HG02981 (cell line): ENCODE data around the gene ALS2CL.
A peak's percentile ranks its signal among the peaks of the same experiment; 100 is the strongest.

Experiments
- ATAC-seq: cut with Tn5 transposase; IDR thresholded peaks from one replicate; pipeline ENCODE4 v1.9.1; 2021; ENCODE audit warnings: mild to moderate bottlenecking, moderate library complexity; ENCODE audit not compliant: unreplicated experiment

Gene ALS2CL

DNA sequence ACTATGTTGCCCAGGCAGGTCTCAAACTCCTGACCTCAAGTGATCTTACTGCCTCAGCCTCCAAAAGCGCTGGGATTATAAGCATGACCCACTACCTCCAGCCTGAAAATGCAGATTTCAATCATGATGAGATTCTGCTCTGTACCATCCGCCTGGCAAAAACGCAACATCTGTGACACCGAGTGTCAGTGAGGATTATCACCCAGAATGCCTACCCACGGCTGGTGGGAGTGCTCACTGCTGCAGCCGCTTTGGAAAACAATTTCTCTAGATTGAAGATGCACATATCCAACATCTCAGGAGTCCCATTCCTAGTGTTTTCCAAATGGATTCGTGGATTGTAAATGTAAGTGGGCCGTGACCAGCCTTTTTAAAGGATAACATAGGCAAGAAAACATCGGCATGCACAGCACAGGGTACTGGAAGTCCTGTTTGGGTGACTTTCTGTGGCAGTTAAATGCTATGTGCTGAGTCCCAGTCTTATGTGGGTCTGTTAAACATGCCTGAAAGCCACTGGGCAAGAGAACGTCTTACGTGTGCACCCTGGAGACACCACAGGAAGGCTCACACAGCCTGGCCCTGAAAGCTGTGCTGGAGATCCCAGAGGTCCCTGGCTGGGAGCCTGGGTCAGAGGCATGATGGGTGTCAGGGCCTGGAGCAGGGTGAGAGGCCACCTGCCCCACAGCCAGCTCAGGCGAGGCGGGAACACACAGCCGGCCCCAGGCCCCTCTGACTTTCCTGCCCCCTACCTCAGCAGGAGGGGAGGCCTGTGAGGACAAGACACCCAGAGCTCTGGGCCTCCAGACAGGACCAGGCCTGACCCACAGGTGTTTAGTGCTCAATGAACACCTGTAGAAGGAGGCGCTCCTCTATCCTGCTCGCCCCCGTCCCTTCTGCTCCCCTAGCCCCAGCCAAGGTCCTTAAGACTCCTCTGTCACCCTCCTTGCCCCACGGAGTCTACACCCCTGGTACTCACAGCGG is 23.3 kb upstream of the ALS2CL start:
- ATAC-seq, result no peak

DNA sequence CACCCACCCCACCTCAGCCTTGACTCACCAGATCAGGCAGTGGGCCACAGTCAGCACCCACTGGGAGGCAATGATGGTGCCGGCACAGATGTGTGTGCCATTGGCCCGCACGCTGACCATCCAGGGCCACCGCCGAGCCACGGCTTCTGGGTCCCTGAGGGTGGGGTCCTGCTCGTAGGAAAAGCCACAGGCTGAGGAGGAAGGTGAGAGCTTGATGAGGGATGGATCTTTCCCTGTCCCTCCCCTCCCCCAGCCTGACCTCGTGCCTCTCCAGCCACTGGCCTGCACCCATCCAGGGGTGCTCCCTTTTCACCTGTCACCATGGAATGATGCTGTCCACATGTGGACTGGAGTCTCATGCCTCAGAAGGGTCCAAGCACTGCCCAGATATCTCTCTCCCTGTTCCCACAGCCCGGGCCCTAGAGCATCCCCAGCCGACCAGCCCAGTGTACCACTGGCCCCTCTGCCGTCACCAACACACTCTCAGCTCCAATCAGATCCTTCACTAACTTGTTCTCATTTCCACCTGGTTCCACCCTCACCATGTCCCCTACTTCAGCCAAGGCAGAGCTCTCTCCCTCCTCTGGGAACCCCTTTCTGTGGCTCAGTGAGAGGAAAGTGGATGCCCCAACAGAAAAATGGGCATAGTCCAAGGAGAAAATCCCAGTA is 22.2 kb upstream of the ALS2CL start:
- ATAC-seq, result no peak

DNA sequence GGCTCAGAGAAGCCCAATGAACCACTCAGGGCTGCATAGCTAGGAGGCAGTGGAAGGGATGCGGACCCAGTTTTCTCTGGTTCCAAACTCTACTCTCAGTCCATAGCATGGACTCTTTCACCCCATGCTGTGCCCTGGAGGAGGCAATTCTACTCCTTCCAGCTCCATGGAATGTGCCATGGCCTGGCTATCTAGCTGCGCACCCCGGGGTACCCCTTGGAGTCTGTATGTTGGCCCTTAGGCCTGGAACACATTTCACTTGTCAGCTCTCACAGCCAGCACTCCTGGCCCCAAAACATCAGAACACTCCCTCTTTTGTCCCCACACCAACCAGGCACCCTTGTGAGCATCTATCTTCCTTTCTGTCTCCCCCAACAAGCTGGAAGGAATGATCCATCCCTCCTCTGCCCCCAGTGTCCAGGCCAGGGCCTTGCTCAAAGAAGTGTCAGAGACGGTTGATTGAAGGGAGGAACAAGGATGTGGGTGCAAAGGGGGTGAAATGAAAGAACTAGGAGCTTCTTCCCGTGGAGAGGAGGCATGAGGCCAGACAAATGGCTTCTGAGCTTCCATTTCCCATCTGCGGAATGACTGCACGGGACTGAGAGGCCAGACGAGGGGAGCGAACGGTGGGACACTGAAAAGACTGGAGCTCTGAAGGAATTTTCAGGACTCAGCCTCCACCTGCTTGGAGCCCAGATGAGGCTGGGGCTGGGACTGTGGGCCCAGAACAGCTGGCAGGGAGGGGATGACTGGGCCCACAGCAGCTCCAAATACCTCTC is 21.4 kb upstream of the ALS2CL start:
- no peak for ATAC-seq

DNA sequence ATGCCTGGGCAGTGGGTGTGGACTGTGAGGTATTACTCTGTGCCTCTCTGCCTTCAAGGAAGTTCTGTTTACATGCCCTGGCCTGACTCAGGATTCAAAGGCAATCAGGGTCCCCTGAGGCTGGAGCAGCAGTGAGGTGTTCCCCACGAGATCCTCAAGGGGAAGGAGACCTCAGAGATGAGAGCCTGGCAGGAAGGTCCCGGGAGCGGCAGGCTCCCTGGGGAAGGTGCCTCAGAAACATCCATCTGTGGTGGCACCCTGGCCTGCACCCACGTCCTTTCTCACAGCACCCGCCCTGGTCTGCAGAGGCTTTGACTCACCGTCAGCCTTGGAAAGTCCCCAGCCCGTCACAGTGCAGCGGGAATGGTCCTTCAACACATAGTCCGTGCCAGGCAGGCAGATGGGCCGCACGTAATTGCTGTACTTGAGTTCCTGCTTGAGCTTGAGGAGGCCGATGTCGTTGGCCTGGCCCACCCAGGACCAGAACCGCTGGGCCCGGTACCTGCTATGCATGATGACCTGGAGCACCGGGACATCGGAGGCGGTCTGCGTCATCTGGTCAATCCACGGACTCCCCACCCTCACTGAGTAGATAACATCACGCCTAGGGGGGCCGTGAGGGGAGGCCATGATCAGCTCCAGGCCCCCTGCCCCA is 20.5 kb upstream of the ALS2CL start:
- peak; percentile 54 for ATAC-seq

DNA sequence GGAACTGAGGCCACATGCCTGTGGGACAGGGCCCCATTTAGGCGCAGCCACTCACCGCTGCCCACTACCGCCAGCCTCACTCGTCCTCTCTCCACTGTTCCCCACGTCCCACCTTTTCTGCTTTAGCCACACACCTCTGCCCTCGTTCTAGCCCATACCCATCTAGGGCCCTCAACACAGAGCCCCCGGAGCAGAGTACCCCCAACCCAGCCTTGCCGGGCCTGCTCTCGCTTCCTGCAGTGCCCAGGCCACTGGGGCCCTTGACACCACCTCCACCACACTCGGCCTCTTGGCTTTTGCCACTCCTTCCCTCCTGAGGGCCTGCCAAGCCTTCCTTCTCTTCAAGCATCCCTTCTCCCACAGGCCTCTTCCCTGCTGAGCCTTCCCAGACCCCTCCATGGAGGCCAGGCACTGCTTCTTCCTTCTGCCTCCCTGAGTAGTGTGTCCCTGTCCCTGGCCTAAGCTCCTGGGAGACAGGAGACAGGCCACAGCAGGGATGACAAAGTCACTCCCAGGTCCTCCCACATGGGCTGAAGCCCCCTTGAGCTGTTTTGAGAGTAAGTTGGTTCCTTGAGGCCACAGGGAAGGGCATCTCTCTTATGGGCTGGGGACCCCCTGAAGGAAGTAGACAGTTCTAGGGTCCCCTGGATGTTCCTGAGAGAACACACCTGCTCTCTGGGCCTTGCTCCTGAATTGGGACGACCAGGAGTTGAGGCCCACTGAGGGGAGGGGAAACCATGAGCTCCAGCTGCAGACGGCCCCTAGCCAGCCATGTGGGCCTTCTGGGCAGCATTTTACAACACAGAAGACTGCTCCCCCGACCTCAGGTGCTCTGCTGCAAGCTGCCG is 19.8 kb upstream of the ALS2CL start:
- no peak for ATAC-seq

DNA sequence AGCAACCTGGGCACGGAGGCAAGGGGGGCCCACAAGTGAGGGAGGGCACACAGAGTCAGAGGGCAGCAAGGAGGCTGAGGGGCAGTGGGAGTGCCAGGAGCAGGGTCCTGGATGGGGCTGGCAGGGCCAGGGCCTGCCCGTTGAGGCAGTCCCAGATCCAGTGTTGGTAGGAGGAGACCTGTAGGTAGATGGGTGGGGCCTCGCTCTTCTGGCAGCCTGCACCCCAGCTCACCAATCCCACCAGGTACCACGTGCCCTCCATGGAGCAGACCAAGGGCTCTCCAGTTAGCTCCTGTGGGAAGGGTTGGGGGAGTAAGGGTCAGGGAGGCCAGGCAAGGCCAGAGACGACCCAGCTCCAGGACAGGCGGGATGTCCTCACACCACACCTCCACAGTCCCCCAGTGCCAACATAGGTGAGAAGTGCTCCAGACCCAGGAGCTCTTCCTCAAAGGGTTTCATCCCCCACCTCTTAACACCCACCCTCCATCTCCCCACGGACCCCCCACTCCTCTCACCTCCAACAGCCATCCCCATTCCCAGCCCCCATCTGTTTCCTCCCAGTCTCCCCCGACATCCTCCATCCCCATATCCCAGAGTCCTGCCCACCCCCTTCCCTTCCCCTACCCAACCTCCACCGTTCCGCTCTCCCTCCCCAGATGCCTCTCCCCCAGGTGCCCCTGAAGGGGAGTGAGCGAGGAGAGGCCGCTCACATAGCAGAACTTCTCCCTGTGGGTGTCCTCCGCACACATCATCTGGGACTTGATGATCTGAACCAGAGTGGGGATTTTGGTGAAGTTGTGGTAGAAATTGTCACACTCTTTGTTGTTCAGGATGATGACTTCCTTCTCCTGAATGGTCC is 18.9 kb upstream of the ALS2CL start:
- ATAC-seq, result no peak

DNA sequence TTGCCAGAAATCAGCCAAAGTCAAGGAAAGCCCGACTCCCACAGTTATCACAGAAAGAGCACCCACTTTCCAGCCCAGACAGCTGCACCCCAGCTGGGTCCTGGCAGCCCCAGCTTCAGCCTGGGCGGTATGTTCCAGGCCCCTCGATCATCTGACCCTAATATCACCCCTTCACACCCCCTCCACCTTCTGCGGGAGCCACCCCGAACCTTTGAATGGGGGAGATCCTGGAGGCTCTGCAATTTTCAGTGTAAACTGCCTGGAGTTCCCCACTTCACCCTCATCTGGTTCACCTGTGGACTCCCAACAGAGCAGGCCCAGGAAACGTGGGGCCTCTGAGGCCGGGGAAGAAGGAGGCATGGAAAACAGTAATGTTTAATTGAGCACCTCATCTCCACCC is 18.3 kb upstream of the ALS2CL start:
- no peak for ATAC-seq

DNA sequence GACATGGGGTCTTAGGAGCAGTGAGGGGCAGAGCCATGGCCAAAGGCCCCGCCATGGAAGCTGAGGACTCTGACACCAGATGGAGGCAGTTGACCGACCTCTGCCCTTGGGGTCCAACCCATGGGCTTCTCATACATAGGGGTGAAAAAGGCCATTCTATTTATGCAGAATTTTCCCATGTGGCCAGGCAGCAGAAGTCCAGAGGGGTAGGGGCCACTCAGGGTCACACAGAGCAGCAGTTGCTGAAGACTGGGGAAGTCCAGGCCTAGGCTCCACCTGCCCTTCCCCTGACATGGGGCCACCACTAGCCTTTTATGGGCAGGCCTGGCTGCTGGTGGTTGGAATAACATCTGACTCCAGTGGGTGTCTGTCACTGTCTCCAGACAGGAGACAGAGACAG is 17.8 kb upstream of the ALS2CL start:
- no peak for ATAC-seq

DNA sequence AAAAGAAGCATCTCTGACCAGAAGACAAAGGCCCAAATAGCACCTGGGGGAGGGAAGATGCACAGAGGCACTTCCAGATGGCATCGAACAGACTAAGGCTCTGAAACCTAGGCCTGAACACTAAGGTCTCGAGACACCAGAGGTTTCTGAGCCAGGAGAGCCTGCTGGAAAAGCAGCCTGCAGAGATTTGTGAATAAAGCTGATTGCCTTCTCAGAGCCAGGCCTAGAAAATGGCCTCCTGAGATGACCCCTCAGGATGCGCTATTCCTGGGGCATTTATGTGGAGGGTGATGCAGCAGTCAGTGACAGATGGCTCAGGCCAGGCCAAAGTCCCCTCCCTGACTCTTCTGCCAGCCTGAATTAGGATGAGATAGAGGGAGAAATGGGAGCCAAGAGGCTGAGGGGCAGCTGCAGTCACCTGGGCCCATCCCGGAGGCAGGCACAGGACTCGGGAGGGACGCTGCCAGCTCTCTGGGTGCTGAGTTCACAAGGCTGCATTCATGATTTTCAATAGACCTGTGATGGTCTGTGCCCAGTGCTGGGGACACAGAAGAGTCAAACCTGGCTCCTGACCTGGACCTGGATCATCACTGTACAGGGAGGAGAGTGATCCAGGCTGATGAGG is 17.3 kb upstream of the ALS2CL start:
- no peak for ATAC-seq

DNA sequence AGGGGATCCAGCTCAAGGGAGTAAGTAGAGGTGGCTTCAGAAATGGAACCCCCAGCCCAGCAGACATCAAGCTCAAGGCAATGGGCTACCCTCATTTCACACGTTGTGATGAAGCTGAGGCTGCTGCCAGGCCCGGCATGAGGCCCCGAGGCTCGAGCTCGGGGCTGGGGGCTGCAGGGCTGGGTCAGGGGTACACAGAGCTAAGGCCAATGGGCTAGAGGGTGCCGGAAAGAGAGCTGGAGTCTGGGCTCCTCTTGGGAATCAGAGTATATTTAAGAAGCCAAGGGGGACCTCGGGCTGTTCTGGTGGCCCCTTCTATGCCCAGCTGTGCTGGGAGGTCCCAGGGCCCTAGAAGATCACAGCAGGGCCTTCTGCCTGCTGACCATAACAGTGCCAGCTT is 16.8 kb upstream of the ALS2CL start:
- no peak for ATAC-seq

DNA sequence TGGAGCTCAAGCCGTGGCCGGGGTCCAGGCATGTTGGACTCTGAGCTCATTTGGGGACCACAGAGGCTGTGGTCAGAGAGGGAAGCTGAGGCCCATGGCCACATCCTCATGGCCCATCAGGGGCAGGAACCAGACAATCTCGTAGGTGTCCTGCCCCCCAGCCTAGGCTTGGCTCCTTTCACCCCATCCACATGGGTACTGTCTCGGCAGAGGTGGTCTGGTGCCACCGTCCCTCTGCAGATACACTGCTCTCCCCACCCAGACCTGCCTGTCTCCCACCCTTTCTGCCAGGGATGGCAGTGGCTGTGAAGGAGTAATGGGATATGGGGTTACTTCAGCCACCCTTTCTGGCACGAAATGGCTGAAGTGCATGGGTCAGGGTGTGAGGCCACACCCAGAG is 16.2 kb upstream of the ALS2CL start:
- ATAC-seq, result no peak

DNA sequence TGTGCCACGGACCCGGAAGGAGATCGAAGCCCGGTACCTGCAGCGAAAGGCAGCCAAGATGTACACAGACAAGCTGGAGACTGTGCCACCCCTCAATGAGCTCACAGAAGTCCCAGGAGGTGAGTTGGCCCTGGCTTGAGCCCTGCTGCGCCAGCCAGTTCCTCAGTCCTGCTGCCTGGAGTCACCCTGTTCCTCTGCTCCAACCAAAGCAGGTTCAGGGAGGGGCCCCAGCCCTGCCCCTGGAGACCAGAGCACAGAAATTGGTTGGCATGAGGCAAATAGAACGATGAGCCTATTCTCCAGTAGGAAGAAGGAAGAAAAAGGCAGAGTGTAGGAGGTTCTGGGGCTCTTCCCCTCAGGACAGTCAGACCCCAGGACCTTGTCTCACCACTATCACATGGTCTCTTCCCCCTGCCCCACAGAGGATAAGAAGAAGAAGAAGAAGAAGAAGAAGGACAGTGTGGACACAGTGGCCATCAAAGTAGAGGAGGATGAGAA is 15.7 kb upstream of the ALS2CL start:
- ATAC-seq, result no peak

DNA sequence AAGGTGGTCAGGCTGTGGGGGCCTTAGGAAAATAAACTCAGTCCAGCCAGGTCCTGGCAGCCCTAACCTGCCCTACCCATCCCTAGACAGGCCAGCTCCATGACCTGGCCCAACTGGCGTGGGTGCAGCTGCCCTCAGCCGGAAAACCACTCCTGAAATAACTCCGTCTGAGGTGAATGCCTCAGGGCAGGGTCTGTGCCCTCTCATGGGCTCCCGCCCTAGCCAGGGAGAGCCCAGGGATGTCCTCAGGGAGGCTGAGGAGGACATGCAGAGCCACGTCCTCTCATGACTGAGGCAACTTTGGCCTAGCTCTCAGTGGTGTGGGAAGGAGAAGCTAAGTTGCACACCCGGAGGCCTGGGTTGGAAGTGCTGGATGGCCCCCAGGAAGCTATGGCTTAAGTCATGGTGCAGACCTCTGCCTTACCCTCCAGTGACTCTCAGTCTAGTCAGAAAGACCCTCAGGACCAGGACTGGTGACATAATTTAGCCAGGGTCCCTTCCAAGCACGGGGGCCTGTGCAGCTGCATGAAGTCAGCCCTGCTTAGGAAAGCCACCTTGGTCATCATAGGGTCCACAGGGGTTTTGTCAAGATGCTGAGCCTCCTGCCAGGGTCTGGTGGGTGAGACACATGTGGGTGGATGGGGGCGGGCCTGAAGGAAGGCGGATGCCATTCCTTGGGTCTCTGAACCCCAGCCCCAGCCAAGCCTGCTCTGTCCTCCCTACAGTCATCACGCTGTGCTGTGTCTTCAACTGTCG is 15.1 kb upstream of the ALS2CL start:
- no peak for ATAC-seq

DNA sequence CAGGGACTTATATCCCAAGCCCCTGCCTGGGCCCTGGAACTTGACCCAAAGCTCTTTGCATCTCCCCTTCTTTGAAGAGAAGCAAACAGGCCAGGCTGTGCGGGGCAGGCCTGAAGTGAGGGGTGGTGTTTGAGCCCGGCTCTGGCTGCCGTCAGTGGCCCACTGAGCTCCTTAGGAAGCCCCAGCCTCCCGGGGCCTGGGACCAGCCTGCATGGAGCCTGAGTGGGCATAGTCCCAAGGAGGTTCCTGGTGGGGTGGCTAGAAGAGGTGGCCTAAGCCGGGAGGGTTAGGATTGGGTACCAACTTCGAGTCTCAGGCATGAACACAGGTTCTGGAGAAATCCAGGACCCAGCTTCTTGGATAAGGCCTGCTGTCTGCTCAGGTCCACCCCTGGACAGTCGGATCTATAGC is 14.1 kb upstream of the ALS2CL start:
- ATAC-seq, result no peak

DNA sequence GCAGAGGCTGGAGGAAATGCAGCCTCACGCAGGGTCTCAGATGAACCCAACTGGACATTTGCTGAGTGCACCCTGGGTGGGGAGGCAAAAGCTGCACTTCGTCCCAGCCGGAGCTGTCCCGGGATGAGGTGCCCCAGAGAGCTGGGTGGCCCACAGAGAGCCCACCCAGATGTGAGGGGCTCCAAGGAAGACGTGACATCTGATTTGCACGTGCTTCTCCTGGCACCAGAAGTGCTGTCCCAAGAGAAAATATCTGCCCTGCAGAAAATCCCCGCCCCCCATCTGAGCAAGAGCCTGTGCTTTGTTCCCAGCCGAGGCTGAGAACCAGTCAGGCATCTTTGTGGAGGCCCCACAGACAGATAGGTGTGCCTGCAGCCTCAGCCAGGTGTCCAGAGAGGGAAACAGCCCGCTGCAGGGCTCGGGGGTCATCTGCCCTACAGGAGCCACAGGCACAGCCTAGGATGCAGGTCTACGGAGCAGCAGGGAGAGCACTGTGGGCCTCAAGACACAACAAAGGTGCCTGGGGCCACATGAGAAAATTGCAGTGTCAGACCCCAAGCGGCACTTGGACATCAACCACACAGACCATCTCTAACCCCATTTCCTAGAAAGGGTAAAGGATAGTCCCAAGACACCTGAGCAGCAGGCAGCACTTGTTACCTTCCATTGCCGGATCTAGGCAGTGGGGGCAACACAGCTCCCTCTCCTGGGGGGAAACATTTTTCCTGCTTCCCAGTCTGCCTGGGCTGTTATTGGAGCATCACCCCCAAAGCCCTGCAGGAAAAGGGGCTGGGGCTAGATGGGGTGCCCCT is 13.5 kb upstream of the ALS2CL start:
- ATAC-seq, result no peak

DNA sequence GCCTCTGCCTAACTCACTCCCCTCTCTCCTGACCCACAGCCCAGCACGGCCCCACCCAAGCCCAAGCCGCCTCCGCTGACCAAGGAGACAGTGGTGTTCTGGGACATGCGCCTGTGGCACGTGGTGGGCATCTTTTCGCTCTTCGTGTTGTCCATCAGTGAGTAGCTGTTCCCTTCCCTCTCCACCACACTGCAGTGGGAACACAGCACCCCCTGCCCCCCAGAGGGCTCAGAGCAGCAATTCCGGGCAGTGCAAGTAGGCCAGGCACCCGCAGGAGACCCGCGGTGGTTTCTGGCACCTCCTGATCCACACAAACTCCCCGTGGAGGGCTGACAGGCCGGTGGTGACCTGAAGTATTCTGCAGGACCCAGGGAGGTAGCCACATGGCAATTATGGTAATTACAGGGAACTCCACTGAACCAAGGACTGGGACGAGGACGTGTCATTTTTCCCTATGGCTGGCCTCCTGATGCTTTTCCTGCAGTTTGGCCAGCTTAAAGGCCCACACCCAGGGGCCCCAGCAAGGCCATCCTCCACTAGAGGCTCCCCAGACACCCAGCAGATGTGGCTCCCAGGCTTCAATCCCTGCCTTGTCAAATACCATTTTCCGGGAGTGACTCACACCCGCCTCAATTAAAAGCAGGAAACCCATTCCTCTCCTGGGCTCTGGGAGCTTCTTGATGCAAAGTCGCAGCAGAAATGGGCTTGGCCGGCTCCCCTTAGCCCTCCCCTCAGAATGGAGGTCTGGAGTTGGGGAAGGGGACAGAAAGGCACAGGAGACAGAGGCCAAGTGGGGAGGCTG is 12.5 kb upstream of the ALS2CL start:
- no peak for ATAC-seq
